GM19463 (cell line): Measurements from ENCODE around the gene SPTA1.
"Not testable (repeated sequence)": the region's sequence is repeated elsewhere in the genome, so short reads cannot be mapped to it uniquely, and the experiment has no call there.

ENCODE experiments used
- ATAC-seq: cut with Tn5 transposase; IDR thresholded peaks from one replicate; pipeline ENCODE4 v1.9.1; 2021; ENCODE audit warnings: mild to moderate bottlenecking, moderate library complexity; ENCODE audit not compliant: unreplicated experiment

Gene SPTA1

DNA sequence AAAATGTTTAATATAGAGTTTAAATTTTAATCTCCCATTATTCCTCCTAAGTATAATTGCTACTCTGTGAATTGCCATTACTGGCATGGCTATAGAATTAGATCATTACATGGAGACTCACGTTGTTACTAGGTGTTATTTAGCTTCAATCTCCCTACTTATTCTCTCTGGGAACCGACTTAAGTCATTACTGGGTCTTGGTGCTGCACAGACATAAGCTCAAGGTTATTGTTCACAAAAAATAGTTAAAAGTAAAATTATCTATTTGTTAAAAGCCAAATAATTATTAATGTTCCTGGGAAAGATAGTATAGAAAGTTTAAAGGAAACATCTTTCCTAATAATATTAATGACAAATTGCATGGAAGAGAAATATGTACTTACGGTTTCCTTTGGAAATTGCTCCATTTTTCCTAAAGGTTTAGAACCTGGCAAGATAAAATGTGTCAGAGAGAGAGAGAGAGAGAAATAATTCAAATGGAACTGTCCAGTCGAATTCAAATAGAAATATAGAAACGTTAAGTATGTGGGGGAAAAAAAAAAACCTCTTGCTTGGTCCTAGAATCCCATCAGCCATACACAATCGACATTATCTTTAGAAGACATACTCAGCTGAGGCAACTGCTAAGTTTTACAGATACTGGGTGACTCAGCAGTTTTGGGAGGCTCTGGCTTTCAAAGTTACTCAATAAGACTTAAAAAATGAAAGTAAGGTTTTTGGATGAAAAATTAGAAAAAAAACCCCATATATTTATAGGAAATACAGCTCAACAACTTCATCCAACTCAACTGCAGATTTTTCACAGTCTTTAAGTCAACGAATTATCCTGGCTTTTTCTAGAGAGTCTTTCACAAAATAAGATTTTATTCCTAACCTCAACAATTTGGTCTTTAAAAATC is at the start of gene SPTA1:
Gene SPTA1 (minus strand): TSS at position 605 of the 899 bp plus-strand sequence. CDS start 198 bp downstream, at position 407.
- no peak for ATAC-seq

DNA sequence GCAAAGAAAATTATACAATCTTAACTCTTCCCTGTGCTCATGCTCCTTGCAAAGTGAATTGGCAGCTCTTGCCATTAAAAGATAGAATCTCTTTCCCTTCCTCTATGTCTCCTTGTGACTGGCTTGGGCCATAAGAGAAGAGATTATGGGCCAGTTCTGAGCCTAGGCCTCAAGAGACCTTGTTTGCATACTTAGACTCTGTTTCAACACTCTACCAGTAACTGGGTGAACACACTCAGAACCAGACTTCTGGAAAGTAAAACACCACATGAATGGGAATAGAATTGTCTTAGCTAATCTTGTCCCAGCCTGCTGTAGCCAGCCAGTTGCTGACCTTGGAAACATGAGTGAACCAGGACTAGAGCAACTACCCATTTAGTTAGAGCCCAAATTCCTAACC is 49.3 kb upstream of the SPTA1 start:
- no peak for ATAC-seq

DNA sequence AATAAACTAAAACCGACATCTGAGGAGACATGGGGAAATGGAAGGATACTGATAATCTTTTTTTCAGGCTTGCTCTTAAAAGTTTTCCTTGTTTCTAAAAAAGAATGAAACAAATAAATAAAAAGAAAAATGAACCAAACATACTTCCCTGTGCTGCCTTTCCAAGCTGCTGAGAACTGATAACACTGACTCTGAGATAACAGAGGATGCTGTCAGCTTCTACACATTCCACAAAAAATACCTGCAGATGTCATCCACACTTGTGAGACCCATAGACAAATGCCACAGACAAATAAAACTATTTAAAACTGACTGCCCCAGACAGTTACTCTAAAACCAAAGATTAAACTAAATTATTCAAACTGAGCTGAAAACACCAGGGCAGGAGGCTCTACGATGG is 46.0 kb upstream of the SPTA1 start:
- no peak for ATAC-seq

DNA sequence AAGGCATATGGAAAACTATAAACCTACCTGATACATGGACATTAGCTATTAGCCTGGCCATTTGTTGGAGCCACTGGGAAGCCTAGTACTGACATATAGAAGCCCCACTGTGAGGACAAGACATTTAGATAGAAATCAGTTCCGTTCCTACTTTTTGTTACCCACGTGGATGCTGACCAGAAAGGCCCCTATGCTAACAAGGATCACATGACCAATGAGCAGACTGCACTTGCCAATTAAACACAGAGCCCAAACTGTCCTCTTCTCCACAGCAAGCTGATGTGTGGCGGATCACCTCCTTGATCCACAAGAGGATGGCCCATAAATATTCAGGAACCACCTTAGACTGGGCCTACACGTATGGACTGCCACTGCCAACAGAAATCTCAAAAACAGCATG is 45.2 kb upstream of the SPTA1 start:
- no peak for ATAC-seq

DNA sequence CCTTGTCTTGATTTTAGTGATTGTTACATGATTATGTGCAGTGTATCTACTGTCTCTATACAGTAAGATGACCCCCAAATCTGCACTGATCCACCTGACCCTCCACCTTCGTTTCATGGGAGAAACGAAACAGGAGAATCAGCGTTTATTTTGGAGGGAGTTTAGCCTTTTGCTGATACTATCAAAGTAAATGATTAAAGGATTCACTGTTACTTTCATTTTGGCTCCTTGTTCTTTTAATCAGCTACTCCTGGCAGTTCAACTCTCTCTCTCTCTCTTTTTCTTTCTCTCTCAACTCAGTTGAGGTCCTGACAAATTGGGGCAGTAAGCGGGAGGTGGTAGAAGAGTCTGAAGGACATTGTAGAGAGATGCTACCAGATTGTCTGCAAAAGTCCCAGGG is 43.9 kb upstream of the SPTA1 start:
- ATAC-seq: no peak

DNA sequence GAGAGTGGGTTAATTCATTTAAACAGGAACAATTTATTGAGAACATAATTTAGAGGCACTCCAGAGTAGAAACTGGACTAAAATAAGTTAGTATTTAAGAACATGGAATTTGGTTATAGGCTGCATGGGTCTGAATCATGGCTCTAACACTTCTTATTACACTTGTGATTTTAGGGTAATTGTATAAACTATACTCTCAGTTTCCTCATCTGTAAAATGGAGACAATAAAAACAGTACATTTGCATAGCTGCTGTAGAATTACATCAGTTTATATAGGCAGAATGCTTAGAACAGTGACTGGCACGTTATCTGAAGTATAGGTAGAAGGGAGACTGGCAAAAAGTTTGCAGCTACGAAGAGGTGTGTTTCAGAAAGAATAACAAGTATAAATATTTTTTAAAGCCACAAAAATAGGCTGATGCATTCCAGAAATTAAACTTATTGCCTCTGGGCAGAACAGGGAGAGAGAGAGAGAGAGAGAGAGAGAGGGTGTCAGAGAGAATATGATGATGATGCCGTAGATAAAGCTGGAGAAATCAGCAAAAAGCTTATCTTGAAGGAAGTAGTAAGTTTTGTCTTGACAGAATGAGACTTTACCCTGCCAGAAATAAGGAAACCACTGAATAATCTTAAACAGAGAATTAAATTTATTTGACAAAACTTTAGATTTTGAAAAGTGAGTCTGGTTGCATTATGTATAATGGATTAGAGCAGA is 42.2 kb upstream of the SPTA1 start:
- no peak for ATAC-seq

DNA sequence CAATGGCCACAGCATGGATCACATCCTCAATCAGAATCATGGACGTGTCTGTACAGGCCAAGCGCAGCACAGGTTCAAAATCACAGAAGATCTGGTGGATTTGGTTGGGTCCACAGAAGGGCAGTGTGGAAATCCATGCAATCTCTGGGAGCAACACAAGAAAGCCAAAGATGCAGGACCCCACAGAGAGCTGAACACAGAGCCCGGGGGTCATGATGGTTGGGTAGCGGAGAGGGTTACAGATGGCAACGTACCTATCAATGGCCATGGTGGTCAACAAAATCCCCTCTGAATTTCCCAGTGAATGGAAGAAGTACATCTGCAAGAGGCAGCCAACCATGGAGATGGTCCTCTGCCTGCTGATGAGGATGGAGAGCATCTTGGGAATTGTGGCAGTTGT is 37.9 kb upstream of the SPTA1 start:
- no peak for ATAC-seq

DNA sequence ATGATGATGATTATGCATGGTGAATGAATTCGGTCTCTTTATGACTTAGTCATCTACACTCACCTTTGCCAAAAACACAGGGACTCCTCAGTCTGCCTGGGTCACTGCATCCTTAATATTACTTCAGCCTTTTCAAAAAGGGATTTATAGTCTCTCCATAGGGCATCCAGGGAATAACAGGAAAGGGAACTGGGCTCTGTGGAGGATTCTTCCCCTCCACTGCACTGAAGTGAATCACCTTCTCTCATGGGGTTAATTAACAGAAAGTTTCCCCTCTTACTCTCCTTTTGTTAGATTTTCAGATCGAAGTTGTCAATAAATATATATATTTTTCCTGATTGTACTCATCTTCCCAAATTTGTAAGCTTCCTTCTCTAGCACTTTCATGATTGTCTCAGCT is 34.1 kb upstream of the SPTA1 start, which contains the start of gene OR6K3:
Gene OR6K3 (minus strand): TSS at position 101 of the 400 bp plus-strand sequence. CDS start 2,605 bp downstream, outside the sequence.
- no peak for ATAC-seq

DNA sequence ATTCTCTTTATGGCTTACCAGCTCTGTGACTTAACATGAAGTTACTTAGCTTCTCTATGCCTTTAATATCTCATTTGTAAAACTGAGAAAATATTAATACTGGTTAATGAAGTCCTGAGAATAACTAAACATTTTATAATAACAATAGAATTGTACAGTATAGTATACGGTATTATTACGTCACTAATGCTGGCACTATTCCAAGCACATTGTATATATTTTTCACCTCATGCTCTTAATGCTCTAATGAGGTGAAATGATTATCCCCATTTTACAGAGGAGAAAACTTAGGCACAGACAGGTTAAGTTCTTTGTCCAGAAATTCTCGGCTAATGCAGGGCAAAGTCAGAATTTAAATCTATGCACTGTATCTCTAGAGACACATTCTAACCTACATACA is 33.1 kb upstream of the SPTA1 start:
- no peak for ATAC-seq

DNA sequence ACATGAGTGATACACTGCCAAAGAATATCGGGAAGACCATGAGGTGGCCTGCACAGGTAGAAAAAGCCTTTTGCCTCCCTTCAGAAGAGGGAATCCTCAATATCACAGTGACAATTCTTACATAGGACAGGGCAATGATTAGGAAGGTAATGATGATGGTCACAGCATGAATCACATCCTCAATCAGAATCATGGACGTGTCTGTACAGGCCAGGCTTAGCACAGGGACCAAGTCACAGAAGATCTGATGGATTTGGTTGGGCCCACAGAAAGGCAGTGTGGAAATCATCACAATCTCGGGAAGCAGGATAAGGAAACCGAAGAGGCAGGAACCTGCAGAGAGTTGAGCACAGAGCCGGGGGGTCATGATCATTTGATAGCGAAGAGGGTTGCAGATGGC is 30.8 kb upstream of the SPTA1 start:
- no peak for ATAC-seq

DNA sequence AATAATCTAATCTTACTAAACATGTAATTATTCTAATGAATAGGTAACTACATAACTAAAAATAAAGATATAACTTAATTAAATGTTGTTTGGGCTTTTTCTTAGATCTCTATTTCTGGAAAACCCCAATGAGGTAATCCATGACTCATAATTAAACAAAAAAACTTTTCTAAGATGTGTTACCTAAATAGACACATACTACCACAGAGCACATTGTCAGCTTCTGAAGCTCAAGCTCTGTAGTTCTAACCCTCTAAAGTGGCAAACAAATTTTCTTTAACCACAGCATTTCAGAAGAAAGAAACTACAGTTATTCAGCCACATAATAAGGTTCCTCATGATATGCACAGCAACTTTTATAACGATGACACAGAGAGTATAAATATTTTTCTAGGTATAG is 29.8 kb upstream of the SPTA1 start:
- no peak for ATAC-seq

DNA sequence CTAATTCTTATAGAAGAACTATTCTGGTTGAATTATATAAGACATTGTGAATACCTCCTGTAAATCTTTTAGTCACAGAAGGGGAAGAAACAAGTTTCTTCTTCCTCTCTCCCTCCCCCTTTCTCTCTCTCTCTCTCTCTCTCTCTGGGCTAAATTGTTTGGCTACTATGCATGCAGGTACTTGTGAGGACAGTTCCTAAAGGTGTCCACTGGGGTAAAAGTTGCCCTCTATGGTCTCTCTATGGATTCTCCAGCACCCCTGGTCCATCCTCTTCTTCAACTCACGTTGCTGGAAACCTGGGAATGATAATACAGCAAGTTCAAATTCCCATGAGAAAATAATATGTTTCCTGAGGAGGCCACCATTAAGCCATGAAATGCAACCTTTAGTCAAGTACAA is 28.2 kb upstream of the SPTA1 start:
- ATAC-seq: no peak

DNA sequence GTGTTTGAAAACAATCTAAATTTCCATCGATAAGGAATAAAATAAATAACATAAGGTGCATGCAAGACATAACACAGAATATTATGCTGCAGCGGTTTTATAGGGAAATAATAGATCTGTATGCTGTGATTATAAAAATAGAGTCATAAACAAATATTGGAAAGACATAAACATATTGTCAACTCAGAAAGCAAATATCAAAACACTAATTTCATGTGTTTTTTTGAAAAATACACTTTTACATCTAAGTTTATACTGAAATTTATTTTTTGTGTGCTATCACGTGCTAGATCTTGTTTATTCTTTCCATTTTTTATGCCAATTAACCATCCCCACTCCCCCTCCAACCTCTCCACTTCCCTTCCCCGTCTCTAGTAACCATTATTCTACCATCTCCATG is 24.6 kb upstream of the SPTA1 start:
- no peak for ATAC-seq

DNA sequence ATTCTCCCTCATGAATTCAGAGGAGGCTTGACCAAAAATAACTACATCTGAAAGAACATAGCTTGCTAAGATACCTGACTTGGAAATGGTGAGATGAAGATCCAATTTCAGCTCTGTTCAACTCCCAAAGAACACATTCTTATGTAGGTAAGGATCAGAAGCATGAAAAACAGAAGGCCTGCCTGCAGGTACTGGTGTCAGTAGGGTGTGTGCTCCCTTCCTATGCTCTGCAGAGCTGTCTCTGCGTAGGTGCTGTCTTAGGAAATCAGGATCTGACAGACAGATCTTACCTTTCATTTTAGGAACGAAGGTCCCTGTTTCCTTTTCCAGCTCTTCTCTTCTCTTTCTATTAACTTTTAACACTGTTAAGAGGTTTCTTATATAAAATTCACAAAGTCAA is 19.6 kb upstream of the SPTA1 start:
- ATAC-seq: no peak

DNA sequence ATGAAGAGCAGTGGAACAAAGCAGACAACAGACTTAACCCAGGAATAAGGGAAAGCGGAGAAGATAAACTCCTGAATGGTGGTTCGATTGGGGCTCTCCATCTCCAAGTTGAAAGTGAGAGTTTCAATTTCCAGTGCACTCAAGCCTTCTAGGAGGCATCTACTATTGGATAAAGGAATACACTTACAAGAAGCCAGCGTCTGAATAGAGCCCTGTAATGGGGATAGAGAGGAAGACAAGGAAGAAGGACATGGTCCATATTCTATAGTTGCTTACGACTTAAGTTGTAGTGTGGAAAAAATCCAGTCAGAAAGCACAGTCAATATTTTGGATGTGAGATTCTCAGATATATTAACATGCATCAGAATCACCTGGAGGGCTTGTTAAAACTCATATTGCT is 14.0 kb upstream of the SPTA1 start, which contains the start of gene OR6K2:
Gene OR6K2 (minus strand): TSS at position 101 of the 400 bp plus-strand sequence. CDS start 0 bp downstream, at position 101.
- ATAC-seq: no peak

DNA sequence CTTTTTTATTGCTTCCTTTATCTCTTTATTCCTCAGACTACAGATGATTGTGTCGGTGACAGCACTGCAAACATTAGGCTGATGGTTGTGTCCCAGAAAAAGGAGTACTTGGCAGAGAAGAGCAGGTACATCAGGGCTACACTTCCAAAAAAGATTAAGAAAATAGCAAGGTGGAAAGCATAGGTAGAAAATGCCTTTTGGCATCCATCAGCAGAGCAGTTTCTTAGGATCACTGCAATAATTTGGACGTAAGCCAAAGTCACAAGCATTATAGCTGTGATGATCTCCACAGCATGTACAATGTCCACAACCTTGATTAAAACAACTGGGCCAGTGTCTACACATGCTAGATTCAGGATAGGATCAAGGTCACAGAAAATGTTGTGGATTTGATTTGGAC is 8.1 kb upstream of the SPTA1 start:
- no peak for ATAC-seq

DNA sequence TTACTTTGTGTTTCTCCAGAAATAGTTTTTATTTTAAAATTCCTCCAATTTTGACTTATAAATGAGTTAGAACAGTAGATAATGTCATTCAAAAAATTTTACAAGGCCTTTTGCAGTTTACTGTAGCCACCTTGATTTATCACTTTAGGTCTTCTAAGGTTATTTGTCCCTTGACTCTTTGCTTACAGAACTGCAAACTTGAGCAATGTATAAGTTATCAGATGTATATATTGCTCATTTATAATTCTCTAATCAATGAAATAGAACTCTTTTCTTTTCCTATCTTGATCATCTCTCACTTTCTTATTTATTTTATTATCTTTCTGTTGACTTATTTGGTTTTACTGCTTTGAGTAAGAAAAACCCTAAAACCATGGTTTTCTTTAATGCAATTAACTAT is 5.8 kb upstream of the SPTA1 start:
- ATAC-seq: no peak

DNA sequence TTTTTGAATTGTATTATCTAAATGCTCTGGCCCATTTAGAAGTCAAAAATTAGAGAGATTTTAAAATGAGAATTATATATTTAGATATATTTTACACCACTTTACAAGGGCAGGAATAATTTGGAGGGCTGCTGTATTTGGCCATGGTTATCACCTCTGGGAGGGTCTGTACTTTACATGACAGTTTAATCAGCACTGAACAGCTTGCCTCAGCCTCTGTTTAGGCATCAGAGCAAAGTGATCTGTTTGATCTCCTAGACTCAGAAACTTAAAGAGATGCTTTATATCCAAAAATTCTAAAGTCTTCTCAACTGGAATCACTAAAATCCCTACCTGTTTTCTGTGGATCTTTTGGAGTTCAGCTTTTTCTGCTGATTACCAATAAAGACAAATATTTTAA is 5.4 kb upstream of the SPTA1 start:
- no peak for ATAC-seq

DNA sequence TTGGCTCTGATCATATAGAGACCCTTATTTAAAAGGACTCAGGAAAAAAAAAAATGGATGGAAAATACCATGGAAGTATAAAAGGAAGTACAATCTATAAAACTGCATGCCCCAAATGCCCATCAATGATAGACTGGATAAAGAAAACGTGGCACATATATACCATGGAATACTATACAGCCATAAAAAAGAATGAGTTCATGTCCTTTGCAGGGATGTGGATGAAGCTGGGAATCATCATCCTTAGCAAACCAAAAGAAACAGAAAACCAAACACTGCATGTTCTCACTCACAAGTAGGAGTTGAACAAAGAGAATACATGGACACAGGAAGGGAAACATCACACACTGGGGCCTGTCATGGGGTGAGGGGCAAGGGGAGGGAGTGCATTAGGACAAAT is 4.6 kb upstream of the SPTA1 start:
- not testable (repeated sequence) for ATAC-seq

DNA sequence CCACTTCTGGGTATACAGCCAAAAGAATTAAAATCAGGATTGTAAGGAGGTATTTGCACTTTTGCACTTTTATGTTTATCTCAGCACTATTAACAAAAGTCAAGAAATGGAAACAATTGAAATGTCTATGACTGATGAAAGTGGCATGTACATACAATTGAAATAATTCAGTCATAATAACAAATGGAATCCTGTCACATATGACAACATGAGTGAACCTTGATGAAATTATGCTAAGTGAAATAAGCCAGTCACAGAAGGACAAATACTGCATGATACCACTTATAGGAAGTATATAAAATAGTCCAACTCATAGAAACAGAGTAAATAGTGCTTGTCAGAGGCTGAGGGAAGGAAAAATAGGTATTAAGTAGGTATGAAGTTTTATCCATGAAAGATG is 3.4 kb upstream of the SPTA1 start:
- no peak for ATAC-seq

DNA sequence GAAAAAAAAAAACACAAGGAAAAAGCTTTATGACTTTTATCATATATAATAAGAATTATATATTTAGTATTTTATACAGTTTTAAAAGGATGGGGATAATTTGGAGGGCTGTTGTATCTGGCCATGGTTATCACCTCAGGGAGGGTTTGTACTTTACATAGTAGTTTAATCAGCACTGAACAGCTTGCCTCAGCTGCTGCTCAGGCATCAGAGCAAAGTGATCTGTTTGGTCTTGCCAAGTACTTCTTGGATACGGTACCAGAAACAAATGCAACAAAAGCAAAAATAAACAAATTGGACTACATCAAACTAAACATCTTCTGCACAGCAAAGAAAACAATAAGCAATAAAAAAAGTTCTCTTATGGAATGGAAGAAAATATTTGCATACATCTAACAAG is 2.6 kb upstream of the SPTA1 start:
- ATAC-seq: no peak

DNA sequence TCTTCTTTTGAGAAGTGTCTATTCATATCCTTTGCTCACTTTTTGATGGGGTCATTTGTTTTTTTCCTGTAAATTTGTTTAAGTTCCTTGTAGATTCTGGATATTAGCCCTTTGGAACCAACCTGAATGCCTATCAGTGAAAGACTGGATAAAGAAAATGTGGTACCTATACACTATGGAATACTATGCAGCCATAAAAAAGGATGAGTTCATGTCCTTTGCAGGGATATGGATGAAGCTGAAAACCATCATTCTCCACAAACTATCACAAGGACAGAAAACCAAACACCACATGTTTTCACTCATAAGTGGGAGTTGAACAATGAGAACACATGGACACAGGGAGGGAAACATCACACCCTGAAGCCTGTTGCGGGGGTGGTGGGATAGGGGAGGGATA is 1.8 kb upstream of the SPTA1 start:
- not testable (repeated sequence) for ATAC-seq
